GM19023 (cell line): ENCODE results near the gene SLC6A13.
"Not testable (repeated sequence)": the region's sequence is repeated elsewhere in the genome, so short reads cannot be mapped to it uniquely, and the experiment has no call there.

Source experiments
- ATAC-seq: cut with Tn5 transposase; IDR thresholded peaks from one replicate; pipeline ENCODE4 v1.9.1; 2021; ENCODE audit warnings: mild to moderate bottlenecking, moderate library complexity; ENCODE audit not compliant: unreplicated experiment

Gene SLC6A13

GRCh38 chr12:265096-265495, 2.5 kb upstream of the SLC6A13 start:
- ATAC-seq = no peak

- ATAC-seq = no peak
Measured at GRCh38 chr12:264269-264668, 1.6 kb upstream of the SLC6A13 start.

GRCh38 chr12:263574-263973, 938 bp upstream of the SLC6A13 start:
- ATAC-seq = no peak

- no peak for ATAC-seq
Measured at GRCh38 chr12:262113-262512, 523 bp downstream of the SLC6A13 start.

- ATAC-seq = no peak
Measured at GRCh38 chr12:257521-258321, 4.9 kb downstream of the SLC6A13 start.

- no peak for ATAC-seq
Measured at GRCh38 chr12:256958-257357, 5.7 kb downstream of the SLC6A13 start.

- ATAC-seq = no peak
Measured at GRCh38 chr12:256225-256624, 6.4 kb downstream of the SLC6A13 start.

GRCh38 chr12:254912-255311, 7.7 kb downstream of the SLC6A13 start:
- ATAC-seq = no peak

- ATAC-seq = no peak
Measured at GRCh38 chr12:254039-254438, 8.6 kb downstream of the SLC6A13 start.

GRCh38 chr12:253116-253831, 9.4 kb downstream of the SLC6A13 start:
- ATAC-seq = no peak

GRCh38 chr12:252636-253035, 10.0 kb downstream of the SLC6A13 start:
- ATAC-seq = no peak

- ATAC-seq = no peak
Measured at GRCh38 chr12:247271-247670, 15.4 kb downstream of the SLC6A13 start.

- ATAC-seq = no peak
Measured at GRCh38 chr12:243381-243780, 19.3 kb downstream of the SLC6A13 start.

- no peak for ATAC-seq
Measured at GRCh38 chr12:242496-242895, 20.1 kb downstream of the SLC6A13 start.

GRCh38 chr12:241266-241665, 21.4 kb downstream of the SLC6A13 start:
- no peak for ATAC-seq

- no peak for ATAC-seq
Measured at GRCh38 chr12:240566-240965, 22.1 kb downstream of the SLC6A13 start.

- no peak for ATAC-seq
Measured at GRCh38 chr12:238736-239398, 23.8 kb downstream of the SLC6A13 start.

- ATAC-seq = no peak
Measured at GRCh38 chr12:238116-238515, 24.5 kb downstream of the SLC6A13 start.

- ATAC-seq = no peak
Measured at GRCh38 chr12:237026-237815, 25.4 kb downstream of the SLC6A13 start.

GRCh38 chr12:236445-236844, 26.2 kb downstream of the SLC6A13 start:
- no peak for ATAC-seq

GRCh38 chr12:235967-236366, 26.7 kb downstream of the SLC6A13 start:
- ATAC-seq = not testable (repeated sequence)
